ENCODE results near the gene CMTM3.
"Not testable (repeated sequence)": the region's sequence is repeated elsewhere in the genome, so short reads cannot be mapped to it uniquely, and the experiment has no call there.

The CMTM3 gene

GRCh38 chr16:66604376-66605176, at the start of gene CMTM3:
Gene CMTM3 (plus strand): TSS chr16:66604704. CDS start chr16:66604806, 102 bp downstream.
- DNase-seq (ENCODE audit: low spot score) = peak; percentile 59

- DNase-seq (ENCODE audit: low spot score) = no peak
Observed at GRCh38 chr16:66560107-66560506, 44.4 kb upstream of the CMTM3 start.

GRCh38 chr16:66561381-66562080, 43.0 kb upstream of the CMTM3 start:
- DNase-seq (ENCODE audit: low spot score) = no peak

GRCh38 chr16:66562409-66562808, 42.1 kb upstream of the CMTM3 start:
- no peak for DNase-seq (ENCODE audit: low spot score)

GRCh38 chr16:66562986-66563385, 41.5 kb upstream of the CMTM3 start:
- no peak for DNase-seq (ENCODE audit: low spot score)

- no peak for DNase-seq (ENCODE audit: low spot score)
Observed at GRCh38 chr16:66563574-66564334, 40.8 kb upstream of the CMTM3 start.

- DNase-seq (ENCODE audit: low spot score) = no peak
Observed at GRCh38 chr16:66566051-66566901, 38.2 kb upstream of the CMTM3 start, which contains the start of gene CMTM1. Gene CMTM1 (plus strand): TSS chr16:66566439. CDS start chr16:66566514, 75 bp downstream.

- DNase-seq (ENCODE audit: low spot score) = not testable (repeated sequence)
Observed at GRCh38 chr16:66567270-66567669, 37.2 kb upstream of the CMTM3 start.

GRCh38 chr16:66568355-66568754, 36.1 kb upstream of the CMTM3 start:
- no peak for DNase-seq (ENCODE audit: low spot score)

- no peak for DNase-seq (ENCODE audit: low spot score)
Observed at GRCh38 chr16:66569131-66569530, 35.4 kb upstream of the CMTM3 start.

GRCh38 chr16:66569827-66570405, 34.6 kb upstream of the CMTM3 start:
- DNase-seq (ENCODE audit: low spot score) = peak; percentile 36

- no peak for DNase-seq (ENCODE audit: low spot score)
Observed at GRCh38 chr16:66572356-66572755, 32.1 kb upstream of the CMTM3 start.

GRCh38 chr16:66574081-66574480, 30.4 kb upstream of the CMTM3 start:
- no peak for DNase-seq (ENCODE audit: low spot score)

- DNase-seq (ENCODE audit: low spot score) = no peak
Observed at GRCh38 chr16:66574531-66574930, 30.0 kb upstream of the CMTM3 start.

GRCh38 chr16:66575060-66575459, 29.4 kb upstream of the CMTM3 start:
- no peak for DNase-seq (ENCODE audit: low spot score)

- no peak for DNase-seq (ENCODE audit: low spot score)
Observed at GRCh38 chr16:66576296-66576695, 28.2 kb upstream of the CMTM3 start.

GRCh38 chr16:66578651-66579531, 25.6 kb upstream of the CMTM3 start, which contains the start of gene CMTM2:
Gene CMTM2 (plus strand): TSS chr16:66579463. CDS start chr16:66579608, 145 bp downstream.
- DNase-seq (ENCODE audit: low spot score) = no peak

- DNase-seq (ENCODE audit: low spot score) = no peak
Observed at GRCh38 chr16:66580605-66581209, 23.8 kb upstream of the CMTM3 start.

GRCh38 chr16:66581246-66581952, 23.1 kb upstream of the CMTM3 start:
- no peak for DNase-seq (ENCODE audit: low spot score)

Measured in kidney capillary endothelial cell (primary cell).